ENCODE measurements around the gene MT1M. TPM values are rescaled to one million over a fixed set of nuclear protein-coding genes. Genes with fewer than 3 reads are reported as not detected.

Gene MT1M
- total and polyA plus RNA-seq, 2 of the 8 experiments (the other 6 are each of a cell fraction or from before 2014, with no cell fraction given) = 2.1 TPM; not detected in 1

DNA sequence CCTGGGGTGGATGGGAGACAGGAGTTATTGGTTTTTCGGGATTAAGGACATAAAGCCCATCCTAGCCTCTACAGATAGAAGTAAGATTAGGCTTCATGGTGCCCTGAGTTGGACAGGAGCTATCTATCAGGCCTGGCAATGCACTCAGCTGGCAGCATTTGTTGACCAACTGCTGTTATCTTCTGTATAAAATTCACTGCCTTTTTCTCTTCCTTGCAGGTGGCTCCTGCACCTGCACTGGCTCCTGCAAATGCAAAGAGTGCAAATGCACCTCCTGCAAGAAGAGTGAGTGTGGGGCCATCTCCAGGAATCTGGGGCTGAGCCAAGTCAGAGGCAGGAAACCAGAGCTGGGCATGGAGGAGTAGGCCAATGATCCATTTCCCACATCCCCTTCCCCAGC lies 6.6 kb downstream of the MT1M start (continued):
- TF ChIP-seq, protein P1, sequence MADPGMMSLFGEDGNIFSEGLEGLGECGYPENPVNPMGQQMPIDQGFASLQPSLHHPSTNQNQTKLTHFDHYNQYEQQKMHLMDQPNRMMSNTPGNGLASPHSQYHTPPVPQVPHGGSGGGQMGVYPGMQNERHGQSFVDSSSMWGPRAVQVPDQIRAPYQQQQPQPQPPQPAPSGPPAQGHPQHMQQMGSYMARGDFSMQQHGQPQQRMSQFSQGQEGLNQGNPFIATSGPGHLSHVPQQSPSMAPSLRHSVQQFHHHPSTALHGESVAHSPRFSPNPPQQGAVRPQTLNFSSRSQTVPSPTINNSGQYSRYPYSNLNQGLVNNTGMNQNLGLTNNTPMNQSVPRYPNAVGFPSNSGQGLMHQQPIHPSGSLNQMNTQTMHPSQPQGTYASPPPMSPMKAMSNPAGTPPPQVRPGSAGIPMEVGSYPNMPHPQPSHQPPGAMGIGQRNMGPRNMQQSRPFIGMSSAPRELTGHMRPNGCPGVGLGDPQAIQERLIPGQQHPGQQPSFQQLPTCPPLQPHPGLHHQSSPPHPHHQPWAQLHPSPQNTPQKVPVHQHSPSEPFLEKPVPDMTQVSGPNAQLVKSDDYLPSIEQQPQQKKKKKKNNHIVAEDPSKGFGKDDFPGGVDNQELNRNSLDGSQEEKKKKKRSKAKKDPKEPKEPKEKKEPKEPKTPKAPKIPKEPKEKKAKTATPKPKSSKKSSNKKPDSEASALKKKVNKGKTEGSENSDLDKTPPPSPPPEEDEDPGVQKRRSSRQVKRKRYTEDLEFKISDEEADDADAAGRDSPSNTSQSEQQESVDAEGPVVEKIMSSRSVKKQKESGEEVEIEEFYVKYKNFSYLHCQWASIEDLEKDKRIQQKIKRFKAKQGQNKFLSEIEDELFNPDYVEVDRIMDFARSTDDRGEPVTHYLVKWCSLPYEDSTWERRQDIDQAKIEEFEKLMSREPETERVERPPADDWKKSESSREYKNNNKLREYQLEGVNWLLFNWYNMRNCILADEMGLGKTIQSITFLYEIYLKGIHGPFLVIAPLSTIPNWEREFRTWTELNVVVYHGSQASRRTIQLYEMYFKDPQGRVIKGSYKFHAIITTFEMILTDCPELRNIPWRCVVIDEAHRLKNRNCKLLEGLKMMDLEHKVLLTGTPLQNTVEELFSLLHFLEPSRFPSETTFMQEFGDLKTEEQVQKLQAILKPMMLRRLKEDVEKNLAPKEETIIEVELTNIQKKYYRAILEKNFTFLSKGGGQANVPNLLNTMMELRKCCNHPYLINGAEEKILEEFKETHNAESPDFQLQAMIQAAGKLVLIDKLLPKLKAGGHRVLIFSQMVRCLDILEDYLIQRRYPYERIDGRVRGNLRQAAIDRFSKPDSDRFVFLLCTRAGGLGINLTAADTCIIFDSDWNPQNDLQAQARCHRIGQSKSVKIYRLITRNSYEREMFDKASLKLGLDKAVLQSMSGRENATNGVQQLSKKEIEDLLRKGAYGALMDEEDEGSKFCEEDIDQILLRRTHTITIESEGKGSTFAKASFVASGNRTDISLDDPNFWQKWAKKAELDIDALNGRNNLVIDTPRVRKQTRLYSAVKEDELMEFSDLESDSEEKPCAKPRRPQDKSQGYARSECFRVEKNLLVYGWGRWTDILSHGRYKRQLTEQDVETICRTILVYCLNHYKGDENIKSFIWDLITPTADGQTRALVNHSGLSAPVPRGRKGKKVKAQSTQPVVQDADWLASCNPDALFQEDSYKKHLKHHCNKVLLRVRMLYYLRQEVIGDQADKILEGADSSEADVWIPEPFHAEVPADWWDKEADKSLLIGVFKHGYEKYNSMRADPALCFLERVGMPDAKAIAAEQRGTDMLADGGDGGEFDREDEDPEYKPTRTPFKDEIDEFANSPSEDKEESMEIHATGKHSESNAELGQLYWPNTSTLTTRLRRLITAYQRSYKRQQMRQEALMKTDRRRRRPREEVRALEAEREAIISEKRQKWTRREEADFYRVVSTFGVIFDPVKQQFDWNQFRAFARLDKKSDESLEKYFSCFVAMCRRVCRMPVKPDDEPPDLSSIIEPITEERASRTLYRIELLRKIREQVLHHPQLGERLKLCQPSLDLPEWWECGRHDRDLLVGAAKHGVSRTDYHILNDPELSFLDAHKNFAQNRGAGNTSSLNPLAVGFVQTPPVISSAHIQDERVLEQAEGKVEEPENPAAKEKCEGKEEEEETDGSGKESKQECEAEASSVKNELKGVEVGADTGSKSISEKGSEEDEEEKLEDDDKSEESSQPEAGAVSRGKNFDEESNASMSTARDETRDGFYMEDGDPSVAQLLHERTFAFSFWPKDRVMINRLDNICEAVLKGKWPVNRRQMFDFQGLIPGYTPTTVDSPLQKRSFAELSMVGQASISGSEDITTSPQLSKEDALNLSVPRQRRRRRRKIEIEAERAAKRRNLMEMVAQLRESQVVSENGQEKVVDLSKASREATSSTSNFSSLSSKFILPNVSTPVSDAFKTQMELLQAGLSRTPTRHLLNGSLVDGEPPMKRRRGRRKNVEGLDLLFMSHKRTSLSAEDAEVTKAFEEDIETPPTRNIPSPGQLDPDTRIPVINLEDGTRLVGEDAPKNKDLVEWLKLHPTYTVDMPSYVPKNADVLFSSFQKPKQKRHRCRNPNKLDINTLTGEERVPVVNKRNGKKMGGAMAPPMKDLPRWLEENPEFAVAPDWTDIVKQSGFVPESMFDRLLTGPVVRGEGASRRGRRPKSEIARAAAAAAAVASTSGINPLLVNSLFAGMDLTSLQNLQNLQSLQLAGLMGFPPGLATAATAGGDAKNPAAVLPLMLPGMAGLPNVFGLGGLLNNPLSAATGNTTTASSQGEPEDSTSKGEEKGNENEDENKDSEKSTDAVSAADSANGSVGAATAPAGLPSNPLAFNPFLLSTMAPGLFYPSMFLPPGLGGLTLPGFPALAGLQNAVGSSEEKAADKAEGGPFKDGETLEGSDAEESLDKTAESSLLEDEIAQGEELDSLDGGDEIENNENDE (IDR thresholded peaks at IDR 0.05; ENCODE audit: insufficient replicate concordance, low read length) = no peak
- TF ChIP-seq SAP30 (IDR thresholded peaks at IDR 0.05; ENCODE audit: insufficient read depth, insufficient replicate concordance, low read length) (no peak), TAF7 (optimal IDR thresholded peaks at IDR 0.05; ENCODE audit: borderline replicate concordance, low read depth, low read length) (no peak), RBBP5 (IDR thresholded peaks at IDR 0.05; ENCODE audit: borderline replicate concordance, low read depth, low read length) (no peak), ASH2L (IDR thresholded peaks at IDR 0.05; ENCODE audit: low read length) (no peak), POLR2A (IDR thresholded peaks at IDR 0.05; ENCODE audit: control extremely low read depth in 1 of 2, low read depth in 2 of 2, low read length in 2 of 2) (no peak), ZNF274 (IDR thresholded peaks at IDR 0.05; ENCODE audit: borderline replicate concordance, extremely low read depth, low read length) (no peak)

All from H1 (cell line).